ENCODE data around the gene EPG5.

EPG5 gene

DNA sequence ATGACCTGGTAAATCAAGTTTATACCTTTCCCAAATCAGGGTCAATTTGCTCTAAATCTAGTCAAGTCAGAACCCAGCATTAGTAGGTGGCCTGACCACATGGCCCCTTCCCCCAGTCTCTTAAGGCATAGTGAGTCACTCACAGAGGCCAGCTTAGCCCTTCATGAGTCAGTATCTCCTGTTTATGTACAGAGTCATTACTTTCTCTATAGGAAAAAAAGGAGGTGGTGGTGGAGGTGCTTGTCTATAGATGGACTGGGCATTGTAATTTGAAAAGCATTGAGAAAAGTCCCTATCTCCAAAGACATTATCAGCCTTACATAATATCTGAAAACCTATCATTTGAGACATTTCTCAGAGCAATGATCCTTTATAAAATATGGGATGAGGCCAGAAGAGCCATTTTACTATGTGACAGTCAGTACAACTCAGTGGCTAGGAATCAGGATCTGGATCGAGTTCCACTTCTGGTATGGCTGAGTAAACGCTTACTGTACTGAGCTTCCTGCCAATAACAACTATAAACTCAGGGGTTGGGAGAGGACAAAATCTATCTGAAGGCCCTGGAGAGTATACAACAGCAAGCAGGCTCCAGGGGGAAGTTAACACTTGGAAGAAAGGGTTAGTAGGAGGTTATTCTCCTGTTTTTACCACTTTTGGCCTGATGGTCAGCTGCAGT lies 164.2 kb downstream of the EPG5 start:
- no peak overlapping the region for H3K27ac ChIP-seq
- TF ChIP-seq ZFX (IDR thresholded peaks at IDR 0.05; ENCODE audit: borderline replicate concordance): no peak
- TF ChIP-seq, protein P1, sequence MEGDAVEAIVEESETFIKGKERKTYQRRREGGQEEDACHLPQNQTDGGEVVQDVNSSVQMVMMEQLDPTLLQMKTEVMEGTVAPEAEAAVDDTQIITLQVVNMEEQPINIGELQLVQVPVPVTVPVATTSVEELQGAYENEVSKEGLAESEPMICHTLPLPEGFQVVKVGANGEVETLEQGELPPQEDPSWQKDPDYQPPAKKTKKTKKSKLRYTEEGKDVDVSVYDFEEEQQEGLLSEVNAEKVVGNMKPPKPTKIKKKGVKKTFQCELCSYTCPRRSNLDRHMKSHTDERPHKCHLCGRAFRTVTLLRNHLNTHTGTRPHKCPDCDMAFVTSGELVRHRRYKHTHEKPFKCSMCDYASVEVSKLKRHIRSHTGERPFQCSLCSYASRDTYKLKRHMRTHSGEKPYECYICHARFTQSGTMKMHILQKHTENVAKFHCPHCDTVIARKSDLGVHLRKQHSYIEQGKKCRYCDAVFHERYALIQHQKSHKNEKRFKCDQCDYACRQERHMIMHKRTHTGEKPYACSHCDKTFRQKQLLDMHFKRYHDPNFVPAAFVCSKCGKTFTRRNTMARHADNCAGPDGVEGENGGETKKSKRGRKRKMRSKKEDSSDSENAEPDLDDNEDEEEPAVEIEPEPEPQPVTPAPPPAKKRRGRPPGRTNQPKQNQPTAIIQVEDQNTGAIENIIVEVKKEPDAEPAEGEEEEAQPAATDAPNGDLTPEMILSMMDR (IDR thresholded peaks at IDR 0.05): no peak

GRCh38 chr18:45801416-45802004 lies 165.6 kb downstream of the EPG5 start:
- H3K27ac ChIP-seq: no peak overlapping the region
- TF ChIP-seq, protein P1 (IDR thresholded peaks at IDR 0.05): no peak
- TF ChIP-seq ZFX (IDR thresholded peaks at IDR 0.05; ENCODE audit: borderline replicate concordance): no peak
